Measurements from ENCODE around the gene POLR1C.

Gene POLR1C

GRCh38 chr6:43540507-43540906, 23.6 kb downstream of the POLR1C start:
- TF ChIP-seq REST (IDR thresholded peaks at IDR 0.05; ENCODE audit: insufficient replicate concordance, low read depth) (no peak), GABPA (IDR thresholded peaks at IDR 0.05; ENCODE audit: low read depth) (no peak), POLR2AphosphoS5 (IDR thresholded peaks at IDR 0.05; ENCODE audit: low read depth) (no peak), SPI1 (IDR thresholded peaks at IDR 0.05; ENCODE audit: borderline replicate concordance, low read depth) (no peak), CTCF (IDR thresholded peaks at IDR 0.05; ENCODE audit: insufficient read depth, low read length) (no peak)
- no peak overlapping the region for H3K4me3 ChIP-seq (replicated peaks; ENCODE audit: insufficient read depth, low read length)
- DNase-seq (ENCODE audit: low read depth in 1 of 2, low spot score in 1 of 2) = no peak
- no peak overlapping the region for H3K27ac ChIP-seq (replicated peaks)
- no peaks in the 10 kb centered on the region for H3K27me3 ChIP-seq (ENCODE audit: insufficient read depth, poor library complexity, severe bottlenecking)

- Histone ChIP-seq H3K27me3 (ENCODE audit: insufficient read depth, poor library complexity, severe bottlenecking) (no peaks in the 10 kb centered on the region), H3K27ac (replicated peaks) (no peak overlapping the region), H3K4me3 (replicated peaks; ENCODE audit: insufficient read depth, low read length) (no peak overlapping the region)
- no peak for TF ChIP-seq SPI1 (IDR thresholded peaks at IDR 0.05; ENCODE audit: borderline replicate concordance, low read depth)
- TF ChIP-seq GABPA (IDR thresholded peaks at IDR 0.05; ENCODE audit: low read depth) = no peak
- TF ChIP-seq POLR2AphosphoS5 (IDR thresholded peaks at IDR 0.05; ENCODE audit: low read depth) = no peak
- no peak for TF ChIP-seq CTCF (IDR thresholded peaks at IDR 0.05; ENCODE audit: insufficient read depth, low read length)
- TF ChIP-seq REST (IDR thresholded peaks at IDR 0.05; ENCODE audit: insufficient replicate concordance, low read depth) = no peak
- no peak for DNase-seq (ENCODE audit: low read depth in 1 of 2, low spot score in 1 of 2)
Observed at GRCh38 chr6:43541774-43542471, 25.0 kb downstream of the POLR1C start.

GRCh38 chr6:43544461-43544860, 27.6 kb downstream of the POLR1C start:
- Histone ChIP-seq H3K27ac (replicated peaks) (no peak overlapping the region), H3K27me3 (ENCODE audit: insufficient read depth, poor library complexity, severe bottlenecking) (no peaks in the 10 kb centered on the region), H3K4me3 (replicated peaks; ENCODE audit: insufficient read depth, low read length) (no peak overlapping the region)
- no peak for TF ChIP-seq SPI1 (IDR thresholded peaks at IDR 0.05; ENCODE audit: borderline replicate concordance, low read depth)
- no peak for TF ChIP-seq POLR2AphosphoS5 (IDR thresholded peaks at IDR 0.05; ENCODE audit: low read depth)
- TF ChIP-seq REST (IDR thresholded peaks at IDR 0.05; ENCODE audit: insufficient replicate concordance, low read depth) = no peak
- no peak for TF ChIP-seq GABPA (IDR thresholded peaks at IDR 0.05; ENCODE audit: low read depth)
- DNase-seq (ENCODE audit: low read depth in 1 of 2, low spot score in 1 of 2) = no peak

All from HL-60 (cell line).